Loucy (cell line): Measurements from ENCODE around the gene IL36A.

Source experiments
- H2AFZ ChIP-seq: fragments of 200-600 bp; sonication (generic); 2 replicates; pipeline ENCODE4 v1.6.0; 2016; ENCODE audit warnings: antibody characterized with exemption, mild to moderate bottlenecking, low read length, moderate library complexity
- H3F3A ChIP-seq: fragments of 200-600 bp; 2 replicates; pipeline ENCODE4 v1.6.0; 2016; ENCODE audit warnings: antibody characterized with exemption, low read depth, mild to moderate bottlenecking
- H3K27me3 ChIP-seq: fragments of 200-600 bp; sonication (generic); 2 replicates; pipeline ENCODE4 v1.6.1; 2014; ENCODE audit warnings: low read length, mild to moderate bottlenecking; ENCODE audit not compliant: insufficient read depth, poor library complexity, severe bottlenecking
- H3K36me3 ChIP-seq: fragments of 200-600 bp; sonication (generic); 2 replicates; pipeline ENCODE4 v1.6.1; 2016; ENCODE audit warnings: low read length; ENCODE audit not compliant: insufficient read depth
- H3K4me1 ChIP-seq: fragments of 200-600 bp; sonication (generic); 2 replicates; pipeline ENCODE4 v1.5.1; 2014; ENCODE audit warnings: low read length, mild to moderate bottlenecking; ENCODE audit not compliant: insufficient read depth, poor library complexity, severe bottlenecking
- H3K4me2 ChIP-seq: fragments of 200-600 bp; sonication (generic); 2 replicates; pipeline ENCODE4 v1.6.0; 2014; ENCODE audit warnings: antibody characterized with exemption, low read length, low read depth, mild to moderate bottlenecking; ENCODE audit not compliant: poor library complexity, severe bottlenecking
- H3K4me3 ChIP-seq: fragments of 200-600 bp; sonication (generic); 2 replicates; pipeline ENCODE4 v1.5.1; 2014; ENCODE audit warnings: low read length, mild to moderate bottlenecking, mixed read lengths; ENCODE audit not compliant: poor library complexity, severe bottlenecking
- H3K79me2 ChIP-seq: fragments of 200-600 bp; sonication (generic); 2 replicates; pipeline ENCODE4 v1.6.1; 2014; ENCODE audit warnings: low read length; ENCODE audit not compliant: insufficient read depth
- H3K9ac ChIP-seq: fragments of 200-600 bp; sonication (generic); 2 replicates; pipeline ENCODE4 v1.6.0; 2014; ENCODE audit warnings: mild to moderate bottlenecking, low read depth, low read length, moderate library complexity; ENCODE audit not compliant: poor library complexity, severe bottlenecking
- H3K9me2 ChIP-seq: fragments of 200-600 bp; sonication (generic); replicated peaks from 2 replicates; pipeline ENCODE4 v1.6.1; 2016; ENCODE audit warnings: low read depth, low read length, mixed read lengths
- H3K9me3 ChIP-seq: fragments of 200-600 bp; sonication (generic); 2 replicates; pipeline ENCODE4 v1.6.1; 2014; ENCODE audit warnings: mild to moderate bottlenecking, antibody characterized with exemption, low read length, low read depth; ENCODE audit not compliant: insufficient read depth
- H4K20me1 ChIP-seq: fragments of 200-600 bp; sonication (generic); 2 replicates; pipeline ENCODE4 v1.6.0; 2014; ENCODE audit warnings: antibody characterized with exemption, low read length, mild to moderate bottlenecking; ENCODE audit not compliant: insufficient read depth, poor library complexity, severe bottlenecking
- CTCF ChIP-seq: fragments of 200-600 bp; sonication (generic); conservative IDR thresholded peaks from 2 replicates; pipeline ENCODE4 v1.5.1; 2014; ENCODE audit warnings: mild to moderate bottlenecking, antibody characterized with exemption, low read length
- EZH2phosphoT487 ChIP-seq: fragments of 200-600 bp; IDR thresholded peaks from 2 replicates; pipeline ENCODE4 v1.6.1; 2018; ENCODE audit warnings: antibody characterized with exemption, mild to moderate bottlenecking, moderate library complexity, borderline replicate concordance

Gene IL36A

GRCh38 chr2:112997151-112997550 lies 8.1 kb upstream of the IL36A start:
- Histone ChIP-seq H3K4me2 (peak overlapping the region; percentile 71), H3K27me3 (peaks cover 11% of the 10 kb centered on the region), H3K36me3 (no peaks in the 10 kb centered on the region), H4K20me1 (no peaks in the 10 kb centered on the region), H3K4me3 (peak overlapping the region; percentile 65), H3K9ac (peak overlapping the region; percentile 69), H3F3A (no peaks in the 10 kb centered on the region), H3K9me3 (peaks cover 7% of the 10 kb centered on the region; the same call in 1 of the 2 replicates), H3K9me2 (no peaks in the 10 kb centered on the region), H3K4me1 (peaks cover 16% of the 10 kb centered on the region), H3K79me2 (no peaks in the 10 kb centered on the region), H2AFZ (peak overlapping the region; percentile 84; the same call in 1 of the 2 replicates)
- no peak for TF ChIP-seq CTCF
- TF ChIP-seq EZH2phosphoT487, result no peak

GRCh38 chr2:113000436-113000835 lies 4.8 kb upstream of the IL36A start:
- Histone ChIP-seq H3F3A (no peaks in the 10 kb centered on the region), H3K4me3 (no peak overlapping the region), H3K4me2 (no peak overlapping the region), H3K36me3 (no peaks in the 10 kb centered on the region), H3K4me1 (peaks cover 16% of the 10 kb centered on the region), H3K9me3 (peaks cover 7% of the 10 kb centered on the region; the same call in 1 of the 2 replicates), H3K79me2 (no peaks in the 10 kb centered on the region), H3K9ac (no peak overlapping the region), H3K9me2 (no peaks in the 10 kb centered on the region), H2AFZ (no peak overlapping the region), H4K20me1 (no peaks in the 10 kb centered on the region), H3K27me3 (peaks cover 16% of the 10 kb centered on the region)
- no peak for TF ChIP-seq CTCF
- no peak for TF ChIP-seq EZH2phosphoT487

GRCh38 chr2:113002677-113003076 lies 2.6 kb upstream of the IL36A start:
- Histone ChIP-seq H3K9ac (no peak overlapping the region), H3K4me2 (no peak overlapping the region), H3K9me2 (no peaks in the 10 kb centered on the region), H3F3A (no peaks in the 10 kb centered on the region), H4K20me1 (no peaks in the 10 kb centered on the region), H2AFZ (no peak overlapping the region), H3K4me3 (no peak overlapping the region), H3K36me3 (no peaks in the 10 kb centered on the region), H3K4me1 (peaks cover 3% of the 10 kb centered on the region), H3K9me3 (peaks cover 7% of the 10 kb centered on the region; the same call in 1 of the 2 replicates), H3K79me2 (no peaks in the 10 kb centered on the region), H3K27me3 (peaks cover 16% of the 10 kb centered on the region)
- TF ChIP-seq EZH2phosphoT487, result no peak
- no peak for TF ChIP-seq CTCF
